ENCODE results near the gene ANO6. TPM values are rescaled to one million over a fixed set of nuclear protein-coding genes. Genes with fewer than 3 reads are reported as not detected.

The ANO6 gene
- total and polyA plus RNA-seq, 2 of the 4 experiments (the other 2 are of a cell fraction): 21.6 to 41.0 TPM

DNA sequence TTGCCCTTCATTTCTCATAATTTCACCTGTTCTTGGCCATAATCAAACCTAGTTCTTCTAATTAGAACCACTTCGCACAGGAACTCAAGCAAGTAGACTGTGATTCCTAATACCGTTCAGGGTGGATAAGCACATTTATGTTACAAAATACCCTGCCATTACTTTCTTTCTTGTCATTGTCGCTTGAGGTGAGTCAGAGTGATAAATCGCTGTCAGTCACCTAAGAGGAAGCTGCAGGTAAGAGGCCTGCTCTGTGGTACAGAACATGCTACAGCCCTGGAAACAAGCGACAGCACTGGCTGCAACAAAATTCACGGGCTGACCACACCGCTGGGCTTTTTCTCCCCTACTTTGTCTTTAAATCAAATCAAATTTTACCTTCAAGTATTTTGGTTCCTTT is 218.2 kb downstream of the ANO6 start:
- TF ChIP-seq MAFK (IDR thresholded peaks at IDR 0.05; ENCODE audit: low read depth, low read length) (no peak), RAD21 (IDR thresholded peaks at IDR 0.05; ENCODE audit: low read length) (no peak), MAZ (IDR thresholded peaks at IDR 0.05; ENCODE audit: borderline replicate concordance, low read depth, low read length) (no peak), CEBPB (IDR thresholded peaks at IDR 0.05; ENCODE audit: low read depth, low read length) (no peak), RCOR1 (IDR thresholded peaks at IDR 0.05; ENCODE audit: insufficient replicate concordance, low read length) (no peak), CHD1 (IDR thresholded peaks at IDR 0.05; ENCODE audit: low read depth, low read length) (no peak), BHLHE40 (IDR thresholded peaks at IDR 0.05; ENCODE audit: low read depth, low read length) (no peak), NFE2L2 (IDR thresholded peaks at IDR 0.05; ENCODE audit: low read depth, low read length) (no peak), FOS (IDR thresholded peaks at IDR 0.05; ENCODE audit: low read depth, low read length) (no peak), POLR2A (IDR thresholded peaks at IDR 0.05; ENCODE audit: low read depth, low read length) (no peak), SMC3 (IDR thresholded peaks at IDR 0.05; ENCODE audit: low read depth, low read length) (no peak), MXI1 (IDR thresholded peaks at IDR 0.05; ENCODE audit: borderline replicate concordance, low read depth, low read length) (no peak), RFX5 (IDR thresholded peaks at IDR 0.05; ENCODE audit: low read depth, low read length) (no peak)
- TF ChIP-seq, protein P1, sequence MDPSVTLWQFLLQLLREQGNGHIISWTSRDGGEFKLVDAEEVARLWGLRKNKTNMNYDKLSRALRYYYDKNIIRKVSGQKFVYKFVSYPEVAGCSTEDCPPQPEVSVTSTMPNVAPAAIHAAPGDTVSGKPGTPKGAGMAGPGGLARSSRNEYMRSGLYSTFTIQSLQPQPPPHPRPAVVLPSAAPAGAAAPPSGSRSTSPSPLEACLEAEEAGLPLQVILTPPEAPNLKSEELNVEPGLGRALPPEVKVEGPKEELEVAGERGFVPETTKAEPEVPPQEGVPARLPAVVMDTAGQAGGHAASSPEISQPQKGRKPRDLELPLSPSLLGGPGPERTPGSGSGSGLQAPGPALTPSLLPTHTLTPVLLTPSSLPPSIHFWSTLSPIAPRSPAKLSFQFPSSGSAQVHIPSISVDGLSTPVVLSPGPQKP (IDR thresholded peaks at IDR 0.05; ENCODE audit: borderline replicate concordance, low read depth, low read length): no peak
- TF ChIP-seq, protein P2, sequence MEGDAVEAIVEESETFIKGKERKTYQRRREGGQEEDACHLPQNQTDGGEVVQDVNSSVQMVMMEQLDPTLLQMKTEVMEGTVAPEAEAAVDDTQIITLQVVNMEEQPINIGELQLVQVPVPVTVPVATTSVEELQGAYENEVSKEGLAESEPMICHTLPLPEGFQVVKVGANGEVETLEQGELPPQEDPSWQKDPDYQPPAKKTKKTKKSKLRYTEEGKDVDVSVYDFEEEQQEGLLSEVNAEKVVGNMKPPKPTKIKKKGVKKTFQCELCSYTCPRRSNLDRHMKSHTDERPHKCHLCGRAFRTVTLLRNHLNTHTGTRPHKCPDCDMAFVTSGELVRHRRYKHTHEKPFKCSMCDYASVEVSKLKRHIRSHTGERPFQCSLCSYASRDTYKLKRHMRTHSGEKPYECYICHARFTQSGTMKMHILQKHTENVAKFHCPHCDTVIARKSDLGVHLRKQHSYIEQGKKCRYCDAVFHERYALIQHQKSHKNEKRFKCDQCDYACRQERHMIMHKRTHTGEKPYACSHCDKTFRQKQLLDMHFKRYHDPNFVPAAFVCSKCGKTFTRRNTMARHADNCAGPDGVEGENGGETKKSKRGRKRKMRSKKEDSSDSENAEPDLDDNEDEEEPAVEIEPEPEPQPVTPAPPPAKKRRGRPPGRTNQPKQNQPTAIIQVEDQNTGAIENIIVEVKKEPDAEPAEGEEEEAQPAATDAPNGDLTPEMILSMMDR (conservative IDR thresholded peaks at IDR 0.05; ENCODE audit: low read depth, low read length): no peak
- TF ChIP-seq, protein P3, sequence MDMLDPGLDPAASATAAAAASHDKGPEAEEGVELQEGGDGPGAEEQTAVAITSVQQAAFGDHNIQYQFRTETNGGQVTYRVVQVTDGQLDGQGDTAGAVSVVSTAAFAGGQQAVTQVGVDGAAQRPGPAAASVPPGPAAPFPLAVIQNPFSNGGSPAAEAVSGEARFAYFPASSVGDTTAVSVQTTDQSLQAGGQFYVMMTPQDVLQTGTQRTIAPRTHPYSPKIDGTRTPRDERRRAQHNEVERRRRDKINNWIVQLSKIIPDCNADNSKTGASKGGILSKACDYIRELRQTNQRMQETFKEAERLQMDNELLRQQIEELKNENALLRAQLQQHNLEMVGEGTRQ (IDR thresholded peaks at IDR 0.05; ENCODE audit: low read depth, low read length): no peak
- no peak overlapping the region for H2AK9ac ChIP-seq (replicated peaks; ENCODE audit: low read depth, low read length, poor library complexity)
- H4K91ac ChIP-seq (ENCODE audit: insufficient read depth, low read depth, low read length): no peak overlapping the region
- no peaks in the 10 kb centered on the region for H3K4me1 ChIP-seq (ENCODE audit: control insufficient read depth, insufficient read depth, low read length)
- H2AK5ac ChIP-seq (ENCODE audit: low read depth, low read length): no peak overlapping the region
- no peak overlapping the region for H3K9ac ChIP-seq (ENCODE audit: low read depth, low read length)
- H3K4me3 ChIP-seq (ENCODE audit: insufficient read depth, low read depth, low read length): no peak overlapping the region
- H3K18ac ChIP-seq (ENCODE audit: low read depth, low read length): no peak overlapping the region
- no TSS peak for BruUV-seq (replicated peaks)
- in situ Hi-C loops (cut with MboI; ENCODE audit: low sequenced_read_pairs) (no loop called here), intact Hi-C loops (cut with micrococcal nuclease) (no loop called here), dilution Hi-C loops (cut with HindIII; ENCODE audit: low sequenced_read_pairs, unreplicated experiment) (no loop called here)
- H3K79me1 ChIP-seq (ENCODE audit: low read depth in 1 of 2, low read length in 2 of 2): no peaks in the 10 kb centered on the region
- no peak overlapping the region for H3K4ac ChIP-seq (ENCODE audit: low read depth, low read length)
- H4K5ac ChIP-seq (ENCODE audit: low read depth, low read length): no peak overlapping the region
- WGBS, 2 experiments (ENCODE audit: extremely low coverage in 2 of 2, insufficient read length in 1 of 2): 92% methylated on average over 4 of the region's 7 CpGs; no CpG with 5 or more reads in 1 of the 2 experiments
- ChIA-PET CTCF (no interaction called here), POLR2A (ENCODE audit: unreplicated experiment) (no interaction called here)
- H3K36me3 ChIP-seq (ENCODE audit: control insufficient read depth, insufficient read depth, low read length): peaks cover 12% of the 10 kb centered on the region
- ATAC-seq (ENCODE audit: low read depth) (no peak), DNase-seq (no peak)
- no peak overlapping the region for H2BK20ac ChIP-seq (ENCODE audit: low read depth, low read length)
- no peak overlapping the region for H2BK5ac ChIP-seq (ENCODE audit: low read depth, low read length, poor library complexity, severe bottlenecking)
- H2AFZ ChIP-seq (replicated peaks; ENCODE audit: low read length, poor library complexity): no peak overlapping the region
- H3K27me3 ChIP-seq (ENCODE audit: control insufficient read depth, insufficient read depth, low read length): no peaks in the 10 kb centered on the region
- no peak overlapping the region for H2BK15ac ChIP-seq (ENCODE audit: low read depth, low read length)
- no peak overlapping the region for H3K27ac ChIP-seq (ENCODE audit: insufficient read depth, low read length)
- H2BK120ac ChIP-seq (ENCODE audit: low read depth, low read length): no peak overlapping the region
- H3K9me3 ChIP-seq (ENCODE audit: control insufficient read depth, insufficient read depth, low read length): no peaks in the 10 kb centered on the region
- H3K9me1 ChIP-seq (ENCODE audit: insufficient read depth, low read length): peaks cover 5% of the 10 kb centered on the region; the same call in 1 of the 2 replicates
- H4K8ac ChIP-seq (ENCODE audit: low read depth in 2 of 2, low read length in 2 of 2): no peak overlapping the region
- H3K14ac ChIP-seq (replicated peaks; ENCODE audit: low read depth, low read length): no peak overlapping the region
- no peak overlapping the region for H3K23ac ChIP-seq (ENCODE audit: low read depth, low read length)
- H3K56ac ChIP-seq (ENCODE audit: extremely low read depth, insufficient read depth, low read length): no peak overlapping the region
- no peaks in the 10 kb centered on the region for H4K20me1 ChIP-seq (ENCODE audit: insufficient read depth, low read length)
- no peak overlapping the region for H3K4me2 ChIP-seq (ENCODE audit: low read depth, low read length)

Measured in IMR-90 (cell line).